GM18861 (cell line): ENCODE results near the gene RAB39A.

Experiments used
- ATAC-seq: cut with Tn5 transposase; IDR thresholded peaks from one replicate; pipeline ENCODE4 v1.9.1; 2021; ENCODE audit not compliant: unreplicated experiment

RAB39A gene

GRCh38 chr11:107961480-107961879, 33.2 kb downstream of the RAB39A start:
- ATAC-seq, result no peak

GRCh38 chr11:107962181-107962580, 33.9 kb downstream of the RAB39A start:
- ATAC-seq, result no peak

GRCh38 chr11:107963091-107963490, 34.8 kb downstream of the RAB39A start:
- no peak for ATAC-seq

- ATAC-seq, result no peak
Measured at GRCh38 chr11:107969219-107969618, 41.0 kb downstream of the RAB39A start.

- no peak for ATAC-seq
Measured at GRCh38 chr11:107970049-107970448, 41.8 kb downstream of the RAB39A start.

GRCh38 chr11:107973641-107974040, 45.4 kb downstream of the RAB39A start:
- no peak for ATAC-seq

- ATAC-seq, result no peak
Measured at GRCh38 chr11:107988397-107989158, 60.3 kb downstream of the RAB39A start.

GRCh38 chr11:107991868-107992414, 63.7 kb downstream of the RAB39A start:
- no peak for ATAC-seq

- no peak for ATAC-seq
Measured at GRCh38 chr11:107996006-107996776, 67.9 kb downstream of the RAB39A start.

GRCh38 chr11:107998761-107999160, 70.5 kb downstream of the RAB39A start:
- ATAC-seq, result no peak

- peak; percentile 93 for ATAC-seq
Measured at GRCh38 chr11:107999759-108000455, 71.7 kb downstream of the RAB39A start.

- no peak for ATAC-seq
Measured at GRCh38 chr11:108002476-108002875, 74.2 kb downstream of the RAB39A start.

- ATAC-seq, result no peak
Measured at GRCh38 chr11:108003623-108004022, 75.4 kb downstream of the RAB39A start.

- ATAC-seq, result no peak
Measured at GRCh38 chr11:108007819-108008218, 79.6 kb downstream of the RAB39A start.

- ATAC-seq, result peak; percentile 73
Measured at GRCh38 chr11:108008656-108009496, 80.6 kb downstream of the RAB39A start, which contains the start of gene CUL5. Gene CUL5 (plus strand): TSS chr11:108008898. CDS start chr11:108009349, 451 bp downstream.

- no peak for ATAC-seq
Measured at GRCh38 chr11:108009497-108010370, 81.5 kb downstream of the RAB39A start.

- ATAC-seq, result no peak
Measured at GRCh38 chr11:108012139-108012725, 84.0 kb downstream of the RAB39A start.
